GM12891 (cell line): ENCODE data around the gene CLEC4M.

Experiments
- PAX5 ChIP-seq: IDR thresholded peaks from 2 replicates; pipeline ENCODE4 v1.6.1; 2011; ENCODE audit warnings: low read length, moderate library complexity, mild to moderate bottlenecking; ENCODE audit not compliant: insufficient read depth, severe bottlenecking
- POLR2A ChIP-seq: IDR thresholded peaks from 2 replicates; pipeline ENCODE4 v1.6.1; 2011; ENCODE audit warnings: low read depth, low read length, control low read depth
- POLR2AphosphoS5 ChIP-seq: IDR thresholded peaks from 2 replicates; pipeline ENCODE4 v1.6.1; 2011; ENCODE audit warnings: low read depth, low read length, control low read depth
- POU2F2 ChIP-seq: IDR thresholded peaks from 2 replicates; pipeline ENCODE4 v1.6.1; 2011; ENCODE audit warnings: low read depth, mild to moderate bottlenecking, control low read depth, low read length, moderate library complexity
- SPI1 ChIP-seq: IDR thresholded peaks from 2 replicates; pipeline ENCODE4 v1.6.1; 2011; ENCODE audit warnings: low read depth, low read length, control low read depth
- TAF1 ChIP-seq: IDR thresholded peaks from 2 replicates; pipeline ENCODE4 v1.6.1; 2011; ENCODE audit warnings: low read depth, low read length, control low read depth

- TF ChIP-seq POLR2A (no peak), TAF1 (no peak), POLR2AphosphoS5 (no peak), SPI1 (no peak), PAX5 (no peak), POU2F2 (no peak)
Observed at GRCh38 chr19:7789447-7789846, 26.4 kb downstream of the CLEC4M start.
